Renal cortical epithelial cell (primary cell): ENCODE results near the gene NAALADL2. TPM values are rescaled to one million over a fixed set of nuclear protein-coding genes. Genes with fewer than 3 reads are reported as not detected.

Source experiments
- DNase-seq: peaks from one replicate; pipeline ENCODE4 v3.0.0-alpha.2; 2011; ENCODE audit warnings: low read depth
- total RNA-seq: library from RNA; depleted of rRNA; stranded (reverse); fragments of >200 nt; gene quantifications from 2 replicates; pipeline ENCODE4 v1.2.3, GENCODE V29; 2014

NAALADL2 gene
- total RNA-seq, 1 donor from 2014 or later: 6.0 TPM

DNA sequence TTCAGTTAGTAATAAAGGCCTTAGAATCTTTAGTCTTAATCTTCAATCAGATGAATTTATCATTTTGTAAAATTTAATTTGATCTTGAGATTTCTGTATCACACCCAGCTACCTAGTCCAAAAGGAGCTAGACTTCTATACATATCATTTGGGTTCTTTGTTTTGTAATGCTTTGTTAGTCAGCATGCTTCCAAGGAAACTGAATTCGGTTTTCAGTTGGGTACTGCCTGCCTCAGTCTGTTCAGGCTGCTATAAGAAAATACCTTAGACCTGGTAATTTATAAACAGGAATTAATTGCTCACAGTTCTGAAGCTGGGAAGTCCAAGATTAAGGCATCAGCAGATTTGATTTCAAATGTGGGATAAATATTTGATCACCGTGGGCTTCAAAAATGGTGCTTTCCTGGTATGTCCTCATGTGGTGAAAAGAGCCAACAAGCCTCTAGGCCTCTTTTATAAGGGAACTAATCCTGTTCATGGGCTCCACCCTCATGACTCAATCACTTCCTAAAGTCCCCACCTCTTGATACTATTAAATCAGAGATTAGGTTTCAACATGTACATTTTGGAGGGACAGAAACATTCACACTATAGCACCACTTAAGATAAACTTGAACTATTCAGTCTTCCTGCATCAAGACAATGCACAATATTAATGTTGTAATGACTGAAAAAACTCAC lies 800.7 kb downstream of the NAALADL2 start:
- DNase-seq: no peak

DNA sequence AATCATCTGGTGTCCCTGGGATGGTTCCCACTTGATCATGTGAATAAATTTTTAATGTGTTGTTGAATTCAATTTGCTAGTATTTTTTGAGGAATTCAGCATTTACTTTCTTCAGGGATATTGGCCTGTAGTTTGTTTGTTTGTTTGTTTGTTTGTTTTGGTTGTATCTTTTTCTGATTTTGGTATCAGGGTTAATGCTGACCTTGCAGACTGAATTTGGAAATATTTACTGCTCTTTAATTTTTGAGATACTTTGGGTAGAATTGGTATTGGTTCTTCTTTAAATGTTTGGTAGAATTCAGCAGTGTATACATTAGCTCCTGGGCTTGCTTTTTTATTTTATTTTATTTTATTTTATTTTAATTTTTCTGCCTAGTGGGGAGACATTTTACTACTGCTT lies 803.7 kb downstream of the NAALADL2 start:
- no peak for DNase-seq

DNA sequence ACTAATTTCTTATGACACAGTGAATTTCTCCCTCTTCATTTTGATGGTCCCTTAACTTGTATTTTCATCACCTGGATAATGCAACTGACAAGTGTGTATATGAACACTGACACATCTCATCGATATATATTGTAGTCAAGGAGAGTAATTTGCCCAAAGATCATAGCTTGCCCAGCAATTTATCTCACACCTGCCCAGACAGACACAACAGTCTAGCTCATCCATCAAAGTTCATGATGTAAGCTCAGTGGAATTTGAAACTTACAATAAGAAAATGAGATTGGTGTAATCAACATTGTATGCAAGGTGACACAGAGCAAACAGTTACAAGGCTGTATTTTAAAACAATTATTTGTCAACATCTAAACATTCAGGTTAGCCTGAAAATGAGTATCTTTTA lies 805.8 kb downstream of the NAALADL2 start:
- peak; percentile 14 for DNase-seq

DNA sequence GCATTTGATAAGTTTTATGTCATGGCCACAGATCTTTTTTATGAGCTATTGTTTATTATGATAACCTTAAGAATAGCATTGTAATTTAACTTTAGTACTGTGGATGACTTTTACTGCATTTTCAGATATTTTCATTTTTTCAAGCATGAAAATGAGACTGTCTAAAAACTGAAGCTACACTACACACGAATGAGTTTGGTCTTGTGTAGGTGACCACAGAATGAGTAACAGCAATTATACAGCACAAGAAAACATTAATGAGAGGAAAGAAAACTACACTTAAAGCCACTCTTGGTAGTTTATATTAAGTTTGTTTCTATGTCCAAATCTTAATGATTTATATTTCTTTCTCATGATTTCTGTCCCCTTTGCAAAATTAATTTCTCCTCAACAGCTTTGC lies 809.2 kb downstream of the NAALADL2 start:
- peak; percentile 61 for DNase-seq

DNA sequence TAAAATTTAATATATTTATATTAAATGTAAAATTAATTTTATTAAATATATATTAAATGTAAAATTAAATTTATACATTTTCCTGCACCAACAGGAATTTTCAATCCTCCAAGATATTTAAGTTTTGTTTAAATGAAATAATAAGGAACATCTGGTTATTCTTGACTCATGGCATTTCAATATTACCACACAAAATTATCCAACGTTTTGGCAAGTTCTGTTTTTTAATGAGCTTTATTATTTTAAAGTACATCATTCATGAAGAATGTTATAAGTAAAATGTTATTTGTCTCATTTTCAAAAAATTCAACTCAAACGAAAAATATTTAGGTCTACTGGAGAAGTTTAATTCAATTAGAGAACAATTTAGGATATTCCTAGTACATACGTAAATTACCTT lies 811.4 kb downstream of the NAALADL2 start:
- no peak for DNase-seq

DNA sequence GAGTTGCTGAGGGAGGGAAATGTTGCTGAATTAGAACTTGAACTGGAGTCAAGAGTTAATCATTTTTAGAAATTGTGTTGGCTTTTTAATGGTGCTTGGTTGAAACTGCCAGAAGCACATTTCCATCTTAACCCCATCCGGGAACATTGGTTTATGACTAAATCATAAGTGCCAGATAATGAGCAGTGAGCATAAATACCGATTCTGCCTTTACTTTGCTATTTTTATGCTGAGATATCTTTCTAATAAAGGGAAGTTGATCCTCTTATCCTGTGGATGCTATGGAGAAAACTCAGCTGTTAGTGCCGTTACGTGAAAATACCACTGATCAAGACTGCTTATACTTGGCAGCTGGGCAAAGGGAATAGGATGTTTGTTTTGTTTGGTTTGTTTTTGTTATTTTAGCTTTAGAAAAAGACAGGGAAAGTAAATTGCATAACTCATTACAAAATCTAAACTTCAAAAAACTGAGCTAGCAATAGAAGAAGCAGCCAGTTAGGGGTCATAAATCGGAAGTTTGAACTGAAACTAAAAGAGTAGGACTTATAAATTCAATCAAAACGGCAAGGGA lies 813.1 kb downstream of the NAALADL2 start:
- DNase-seq: peak; percentile 89

DNA sequence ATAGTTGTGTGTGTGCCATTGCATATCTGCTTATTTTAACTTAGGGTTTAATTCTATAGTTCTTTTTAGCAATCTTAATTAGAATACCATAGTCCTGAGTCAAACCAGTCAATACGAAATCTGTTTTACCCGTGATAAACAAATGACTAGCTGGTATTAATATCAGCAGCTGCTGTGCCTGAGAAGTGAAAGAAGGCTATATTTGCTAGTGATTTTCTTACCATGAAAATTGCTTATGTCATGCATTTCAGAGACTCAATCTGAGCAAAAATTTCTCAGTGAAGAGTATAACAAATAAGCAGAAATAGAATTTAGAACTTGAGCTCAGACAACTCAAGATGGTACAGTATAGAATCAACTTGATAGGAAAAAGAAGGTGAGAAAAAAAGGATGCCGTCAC lies 820.4 kb downstream of the NAALADL2 start:
- DNase-seq: no peak

DNA sequence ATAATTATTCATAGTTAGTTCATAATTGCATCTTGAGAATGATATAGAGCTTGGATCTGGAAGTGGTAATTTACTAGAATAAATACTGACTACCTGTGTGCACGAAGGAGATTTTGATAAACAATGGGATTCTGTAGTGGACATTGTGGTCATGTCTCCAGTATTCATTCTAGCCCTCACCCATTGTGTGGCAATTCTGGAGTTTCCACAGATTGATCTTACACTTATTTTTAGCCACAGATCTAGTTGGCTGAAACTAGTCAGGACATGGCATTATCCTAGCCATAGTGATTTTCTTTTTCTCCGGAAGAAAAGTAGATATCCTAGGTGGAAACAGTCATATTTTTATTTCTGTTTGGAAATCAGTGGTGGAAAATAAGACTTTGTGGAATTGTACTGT lies 833.1 kb downstream of the NAALADL2 start:
- peak; percentile 53 for DNase-seq

DNA sequence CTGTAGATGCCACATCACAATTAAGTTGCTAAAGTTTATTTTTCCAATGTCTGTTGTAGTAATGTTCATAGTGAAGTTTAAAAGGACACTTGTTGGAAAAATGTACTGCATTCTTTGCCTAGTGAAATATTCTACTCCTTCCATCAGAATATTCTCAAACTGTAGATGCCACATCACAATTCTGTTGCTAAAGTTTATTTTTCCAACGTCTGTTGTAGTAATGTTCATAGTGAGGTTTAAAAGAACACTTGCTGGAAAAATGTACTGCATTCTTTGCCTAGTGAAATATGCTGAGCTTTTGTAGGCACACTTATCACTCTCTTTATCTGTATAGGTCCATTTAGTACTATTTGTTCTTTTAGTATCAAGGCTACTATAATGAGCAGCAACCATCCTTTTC lies 836.1 kb downstream of the NAALADL2 start:
- no peak for DNase-seq

DNA sequence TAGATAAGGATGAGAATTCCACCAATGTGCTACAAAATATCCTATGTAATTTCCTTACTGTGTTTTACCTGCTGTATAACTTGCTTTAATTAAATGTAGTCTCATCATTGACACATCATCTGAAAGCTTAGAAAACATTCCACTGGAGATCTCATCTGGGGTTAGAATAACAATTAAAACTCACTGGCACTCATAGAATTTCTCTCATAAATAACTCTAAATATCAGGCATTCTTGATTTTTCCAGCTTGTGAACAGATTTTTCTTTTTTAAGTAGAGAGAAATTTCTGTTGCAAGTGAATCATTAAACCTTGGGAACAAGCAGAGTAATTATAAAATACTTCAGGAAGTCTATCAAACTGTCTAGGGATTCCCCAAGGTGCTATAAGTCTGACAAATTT lies 843.8 kb downstream of the NAALADL2 start:
- peak; percentile 25 for DNase-seq

DNA sequence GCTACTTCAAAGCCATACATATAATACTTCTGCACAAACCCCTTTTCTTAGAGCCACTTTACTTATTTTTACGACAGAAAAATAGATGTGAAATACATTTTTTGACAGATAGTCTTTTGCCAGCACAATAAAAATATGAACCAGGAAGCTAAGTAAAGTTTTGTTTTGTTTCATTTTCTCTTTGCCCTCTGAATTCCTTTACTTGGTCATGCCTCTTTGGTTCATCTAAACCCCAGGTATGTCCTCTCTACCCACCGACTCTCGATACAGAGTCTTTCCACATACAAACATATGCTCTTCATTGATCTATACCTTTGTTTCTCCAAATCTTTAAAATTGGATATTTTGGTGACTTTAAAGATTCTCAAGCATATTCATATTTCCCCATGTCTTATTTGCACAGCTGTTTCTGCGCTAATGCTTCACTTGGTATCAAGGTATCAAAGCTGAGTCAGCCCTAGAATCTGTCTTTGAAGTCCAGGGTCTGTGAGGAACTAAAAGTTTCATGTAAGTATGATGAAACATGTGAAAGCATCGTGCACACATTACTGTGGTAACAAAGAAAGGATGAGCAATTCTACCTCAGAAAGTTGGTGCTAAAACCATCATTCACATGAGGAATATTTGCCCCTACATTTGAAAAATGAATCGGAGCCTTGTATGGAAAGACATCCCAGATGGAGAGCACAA lies 845.4 kb downstream of the NAALADL2 start:
- DNase-seq: no peak

DNA sequence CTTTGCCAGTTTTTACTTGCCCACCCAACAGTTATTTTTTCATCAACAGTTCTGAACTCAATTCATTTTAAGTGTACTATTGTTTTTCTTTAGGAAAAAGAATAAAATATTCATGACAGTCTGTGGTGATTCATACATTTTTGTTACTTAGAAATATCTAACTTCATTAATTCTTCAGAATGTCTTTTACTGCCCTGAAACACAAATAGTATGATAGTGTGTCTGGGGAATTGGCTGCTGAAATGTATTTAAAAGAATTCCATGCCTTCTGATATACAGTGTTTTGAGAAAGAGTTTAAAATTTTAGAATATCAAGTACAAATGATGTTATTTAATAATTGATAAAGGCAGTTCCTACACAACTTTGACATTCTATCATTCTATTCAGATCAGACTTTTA lies 854.1 kb downstream of the NAALADL2 start:
- peak; percentile 41 for DNase-seq

DNA sequence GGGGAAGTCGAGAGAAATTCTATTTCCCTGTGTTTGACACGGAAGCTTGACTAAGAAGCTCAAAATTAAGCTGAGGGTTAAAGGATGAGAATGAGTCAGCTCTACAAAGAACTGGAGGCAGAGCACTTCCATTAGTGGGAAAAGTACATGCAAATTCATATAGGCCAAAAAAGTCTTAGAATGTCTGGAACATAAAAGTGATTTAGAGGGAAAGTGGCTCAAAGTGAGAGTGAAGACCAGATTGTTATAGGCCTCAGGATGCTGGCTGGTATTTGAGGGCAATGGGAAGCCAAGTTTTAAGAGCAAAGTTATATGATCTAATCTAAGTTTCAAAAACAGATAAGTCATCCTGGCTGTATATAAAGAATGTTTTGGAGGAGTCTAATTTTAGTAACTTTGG lies 857.3 kb downstream of the NAALADL2 start:
- DNase-seq: no peak

DNA sequence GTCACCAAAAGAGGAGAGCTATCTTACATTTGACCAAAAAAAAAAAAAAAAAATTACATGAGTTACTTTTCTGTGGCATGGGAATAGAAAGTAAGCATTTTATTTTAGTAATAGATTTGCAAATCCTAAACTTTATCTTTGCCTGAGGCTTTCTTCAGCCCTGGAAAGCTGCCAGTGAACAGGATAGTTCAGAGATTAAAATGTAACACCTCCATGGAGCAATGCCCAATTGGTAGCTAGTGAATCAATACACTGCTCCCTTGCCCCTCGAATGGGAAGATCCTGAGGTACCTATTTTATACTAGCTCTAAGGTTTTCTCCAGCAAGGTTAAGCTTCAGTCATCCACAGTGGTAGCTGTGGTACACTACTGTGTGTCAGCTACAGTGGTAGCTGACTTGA lies 867.1 kb downstream of the NAALADL2 start:
- DNase-seq: peak; percentile 45

DNA sequence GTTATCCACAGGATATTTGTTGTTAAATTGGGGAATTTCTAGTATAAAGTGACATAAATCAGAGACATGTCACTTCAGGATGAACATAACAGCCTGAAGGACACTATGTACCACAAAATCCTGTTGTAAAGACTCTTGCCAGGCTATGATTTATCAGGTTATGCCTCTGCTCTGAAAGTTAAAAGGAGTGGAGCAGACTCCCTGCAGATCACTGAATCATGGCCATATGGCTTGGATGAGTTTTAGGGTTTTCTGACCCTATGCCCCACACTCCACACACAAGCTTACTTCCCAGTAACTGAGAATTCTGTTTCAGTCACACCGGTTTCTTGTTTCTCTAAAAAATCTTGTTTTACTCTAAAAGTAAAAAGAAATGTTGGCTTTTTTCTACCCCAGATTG lies 869.4 kb downstream of the NAALADL2 start:
- no peak for DNase-seq

DNA sequence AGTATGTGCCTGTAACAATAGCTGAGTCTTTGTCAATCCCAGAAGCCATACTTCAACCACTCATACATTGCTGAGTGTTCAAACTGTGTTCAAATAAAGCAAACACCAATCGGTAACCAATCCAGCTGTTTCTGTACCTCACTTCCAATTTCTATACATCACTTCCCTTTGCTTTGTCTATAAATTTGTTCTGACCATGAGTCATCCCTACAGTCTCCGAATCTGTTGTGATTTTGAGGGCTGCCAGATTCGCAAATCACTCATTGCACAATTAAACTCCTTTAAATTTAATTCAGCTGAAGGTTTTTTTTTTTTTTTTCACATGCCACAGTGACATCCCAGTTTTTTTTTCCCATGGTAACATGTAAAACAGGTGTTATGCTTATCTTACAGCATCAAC lies 870.3 kb downstream of the NAALADL2 start:
- no peak for DNase-seq

DNA sequence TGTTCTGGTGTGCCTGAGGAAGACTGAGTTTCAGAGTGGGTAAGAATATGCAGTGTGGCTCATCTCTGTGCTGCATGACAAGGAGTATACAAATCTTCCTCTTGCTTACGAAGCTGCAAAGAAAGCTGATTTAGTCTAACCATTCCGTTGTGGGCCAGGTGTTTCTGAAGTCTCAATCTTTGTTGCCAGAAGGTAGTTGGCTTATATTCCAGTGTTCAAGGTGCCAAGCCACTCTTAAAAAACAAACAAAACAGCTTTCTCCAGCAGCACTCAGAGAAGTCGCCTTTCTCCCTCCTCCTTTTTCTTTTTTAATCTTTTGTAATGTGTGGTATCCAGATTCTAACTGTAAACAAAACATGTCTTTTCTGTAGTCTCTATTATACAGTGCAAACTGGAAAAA lies 872.4 kb downstream of the NAALADL2 start:
- no peak for DNase-seq

DNA sequence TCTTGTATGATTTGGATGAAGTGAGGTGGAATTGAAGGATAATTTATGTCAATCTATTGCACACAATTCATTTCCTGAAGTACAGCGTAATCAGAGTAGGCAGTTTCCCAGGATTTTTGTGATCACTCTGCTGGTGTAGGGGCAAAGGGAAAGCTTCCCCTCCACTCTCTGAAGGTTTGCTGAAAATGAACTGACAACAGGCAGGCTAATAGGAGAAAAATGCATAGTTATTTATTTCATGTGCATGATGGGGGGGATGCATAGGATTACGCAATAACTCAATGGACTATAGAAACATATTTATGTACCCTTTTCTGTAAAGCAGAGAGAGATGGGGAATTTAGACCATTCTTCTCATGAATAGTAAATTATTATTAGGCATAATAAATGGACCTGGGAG lies 872.9 kb downstream of the NAALADL2 start:
- no peak for DNase-seq

DNA sequence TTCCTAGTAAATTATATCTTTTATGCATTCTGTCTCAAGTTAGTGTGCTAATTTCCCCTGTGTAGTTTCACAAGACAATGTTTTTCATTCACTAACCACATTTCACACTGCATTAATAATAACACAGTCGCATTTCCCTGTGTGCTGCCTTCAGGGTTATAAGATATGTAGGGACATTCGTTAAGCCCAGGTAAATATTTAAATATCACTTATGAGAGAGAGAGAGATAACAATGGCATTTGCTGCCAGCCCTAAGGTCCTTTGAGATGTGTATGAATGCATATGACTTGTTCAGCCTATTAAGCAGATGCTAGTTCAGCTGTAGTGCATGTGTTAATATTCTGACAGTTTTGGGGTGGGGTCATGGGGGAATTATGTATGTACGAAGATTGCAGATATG lies 876.7 kb downstream of the NAALADL2 start:
- DNase-seq: no peak

DNA sequence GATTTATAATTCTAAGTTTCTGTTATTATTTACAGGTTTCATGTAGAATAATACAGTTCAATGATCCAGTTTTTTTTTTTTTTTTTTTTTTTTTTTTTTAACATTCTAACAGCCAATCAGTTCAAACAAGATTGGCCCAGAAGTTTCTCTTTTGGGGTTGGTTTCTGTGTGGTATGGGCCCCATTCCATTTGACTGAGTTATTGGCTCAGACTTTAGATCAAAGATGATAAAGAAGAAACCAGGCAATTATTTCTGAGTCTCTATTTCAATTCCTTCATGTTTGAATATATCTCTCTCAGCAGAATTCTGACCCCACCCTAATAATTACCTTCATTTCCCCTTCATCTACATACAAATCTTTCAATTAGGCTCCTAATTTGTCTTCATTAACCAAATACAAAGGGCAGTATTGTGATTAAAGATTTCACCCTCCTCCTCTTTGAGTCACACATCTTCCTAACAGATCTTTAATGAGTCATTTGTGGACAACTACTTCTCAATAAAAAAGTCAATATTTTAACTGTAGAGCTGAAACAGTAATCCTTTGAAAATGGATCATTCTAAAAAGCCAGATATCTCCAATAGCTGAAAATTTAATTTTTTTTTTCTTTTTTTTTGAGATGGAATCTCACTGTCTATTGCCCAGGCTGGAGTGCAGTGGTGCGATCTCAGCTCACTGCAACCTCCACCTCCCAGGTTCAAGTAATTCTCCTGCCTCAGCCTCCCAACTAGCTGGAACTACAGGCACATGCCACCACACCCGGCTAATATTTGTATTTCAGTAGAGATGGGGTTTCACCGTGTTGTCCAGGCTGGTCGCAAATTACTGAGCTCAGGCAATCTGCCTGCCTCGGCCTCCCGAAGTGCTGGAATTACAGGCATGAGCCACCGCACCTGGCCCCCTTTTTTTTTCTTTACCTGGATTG lies 878.8 kb downstream of the NAALADL2 start:
- peak; percentile 39 for DNase-seq

DNA sequence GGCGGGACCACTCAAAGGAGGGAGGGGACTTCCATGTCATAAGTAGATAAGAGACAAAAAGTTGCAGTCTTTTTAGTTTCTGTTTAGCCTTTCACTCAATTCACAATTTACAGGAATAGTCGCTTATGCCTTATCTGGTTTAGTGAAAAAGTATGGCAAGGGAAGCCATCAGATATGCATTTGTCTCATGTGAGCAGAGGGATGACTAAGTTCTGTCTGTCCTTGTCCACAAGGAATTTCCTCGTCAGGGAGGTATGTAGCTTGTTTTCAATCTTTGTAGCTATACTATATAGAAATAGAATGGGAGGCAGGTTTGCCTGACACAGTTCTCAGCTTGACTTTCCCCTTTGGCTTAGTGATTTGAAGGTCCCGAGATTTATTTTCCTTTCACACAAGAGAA lies 882.8 kb downstream of the NAALADL2 start:
- no peak for DNase-seq

DNA sequence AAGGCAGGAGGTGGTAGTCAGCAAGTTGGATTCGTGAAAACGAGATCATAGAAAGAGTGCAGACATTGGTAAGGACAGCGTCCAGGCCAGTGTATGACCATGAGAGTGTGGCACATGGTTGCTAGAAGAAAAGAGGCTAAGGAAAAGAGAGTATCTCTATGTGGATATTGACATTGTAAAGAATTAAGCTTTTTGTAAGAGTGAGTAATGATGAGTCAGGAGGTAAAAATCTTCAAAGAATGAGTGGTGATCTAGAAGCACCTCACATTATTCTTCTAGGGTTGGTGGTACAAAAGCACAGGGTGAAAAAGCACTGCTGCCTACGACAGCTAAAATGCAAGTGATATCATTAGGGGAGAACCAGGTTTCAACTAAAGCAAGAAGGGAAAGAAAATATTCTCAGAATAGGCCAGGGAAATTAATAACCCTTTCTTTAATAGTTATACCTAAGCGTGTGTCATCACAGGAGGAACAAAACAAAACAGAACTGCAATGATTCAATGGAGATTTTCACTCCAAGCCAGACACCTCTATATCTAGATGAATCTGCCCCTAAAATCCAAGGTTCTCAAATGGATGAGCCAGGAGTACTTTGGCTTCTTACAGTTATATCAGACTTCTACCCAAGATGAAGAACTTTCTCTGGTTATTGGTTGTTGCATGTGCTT lies 884.7 kb downstream of the NAALADL2 start:
- DNase-seq: peak; percentile 90
